NCI-H2171 treated with DMSO at 0.1 percent for 48 hours (cell line): ENCODE measurements around the gene KHNYN.
"Not testable (repeated sequence)": the region's sequence is repeated elsewhere in the genome, so short reads cannot be mapped to it uniquely, and the experiment has no call there.

Experiments used
- DNase-seq: peaks from one replicate; lab custom pipeline; 2025; lab: John Stamatoyannopoulos, UW

The KHNYN gene

DNA sequence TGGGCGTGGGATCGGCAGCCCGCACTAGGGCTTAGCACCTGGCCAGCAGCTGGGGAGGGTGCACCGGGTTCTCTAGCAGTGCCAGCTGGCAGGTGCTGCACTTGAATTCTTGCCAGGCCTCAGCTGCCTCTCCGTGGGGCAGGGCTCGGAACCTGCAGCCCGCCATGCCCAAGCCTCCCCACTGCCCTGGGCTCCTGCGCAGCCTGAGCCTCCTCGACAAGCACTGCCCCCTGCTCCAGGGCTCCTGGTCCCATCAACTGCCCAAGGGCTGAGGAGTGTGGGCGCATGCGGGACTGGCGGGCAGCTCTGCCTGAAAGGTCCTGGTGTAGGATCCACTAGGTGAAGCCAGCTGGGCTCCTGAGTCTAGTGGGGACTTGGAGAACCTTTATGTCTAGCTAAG, 43.5 kb downstream of the KHNYN start:
- DNase-seq: peak; percentile 68

DNA sequence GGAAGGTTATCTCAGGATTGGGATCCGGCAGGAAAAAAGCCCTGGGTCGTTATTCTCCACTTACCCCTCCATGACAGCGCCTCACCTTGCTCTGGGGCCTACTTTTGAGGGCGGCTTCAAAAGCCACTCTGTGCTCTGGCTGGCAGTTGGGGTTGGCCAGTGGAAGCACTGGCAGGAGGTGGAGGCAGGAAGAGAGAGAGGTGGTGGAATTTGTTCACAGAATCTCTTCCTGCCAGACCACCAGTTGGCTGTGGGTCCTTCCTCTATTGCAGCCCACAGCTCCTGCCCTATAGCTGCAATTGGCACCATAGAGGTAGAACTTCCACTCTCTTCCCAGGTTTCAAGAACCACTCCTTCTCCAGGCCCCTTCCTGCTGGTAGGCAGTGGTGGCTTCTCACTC, 45.5 kb downstream of the KHNYN start:
- DNase-seq: no peak

- DNase-seq: not testable (repeated sequence)
Observed at GRCh38 chr14:24479999-24480398, 50.2 kb downstream of the KHNYN start.

DNA sequence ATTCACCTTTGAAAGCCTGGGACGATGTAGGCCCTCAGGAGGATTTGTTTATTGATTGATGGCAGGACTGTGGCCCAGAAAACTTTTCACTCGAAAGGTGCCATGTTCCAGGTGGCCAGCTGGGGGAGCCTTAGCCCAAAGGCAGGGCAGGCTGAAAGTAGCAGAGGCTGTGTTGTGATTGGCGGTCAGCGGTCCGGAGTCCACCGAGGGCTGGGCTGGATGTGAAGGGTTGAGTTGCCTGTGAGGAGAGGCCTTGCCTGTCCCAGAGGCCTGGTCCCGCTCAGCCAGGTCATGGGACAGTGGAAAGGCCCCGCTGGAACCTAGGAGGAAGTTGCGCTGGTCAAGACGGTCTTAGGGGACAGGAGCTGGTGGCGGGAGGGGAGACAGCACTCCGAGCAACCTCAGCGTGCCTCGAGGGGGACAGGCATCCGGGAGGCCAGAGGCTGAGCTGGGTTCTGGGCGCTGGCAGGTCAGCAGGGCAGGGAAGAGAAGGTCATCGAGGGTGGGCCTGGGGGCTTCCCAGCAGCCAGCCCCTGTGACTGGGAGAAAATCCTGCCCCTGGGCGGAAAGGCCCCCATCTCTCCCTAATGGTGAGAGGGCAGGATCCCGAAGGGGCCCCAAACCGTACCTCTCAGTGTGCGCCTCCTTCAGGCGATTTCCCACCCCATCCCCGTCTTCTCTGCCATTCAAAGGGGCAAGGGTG, 52.0 kb downstream of the KHNYN start:
- peak; percentile 5 for DNase-seq

GRCh38 chr14:24482699-24483303, 53.0 kb downstream of the KHNYN start:
- DNase-seq: not testable (repeated sequence)

- DNase-seq: no peak
Observed at GRCh38 chr14:24483604-24484252, 54.0 kb downstream of the KHNYN start.
